Stimulated activated CD4-positive, alpha-beta T cell treated with anti-CD3 and anti-CD28 coated beads, Interleukin-12 subunit alpha, Interleukin-12 subunit beta, amount 100 ng/mL, for 4 hours (primary cell): Measurements from ENCODE around the gene DNAJB13.

Experiments
- DNase-seq: peaks from one replicate; pipeline ENCODE4 v3.0.0-alpha.2; 2020

Gene DNAJB13

GRCh38 chr11:73956876-73957653, 6.2 kb downstream of the DNAJB13 start:
- DNase-seq: no peak

- no peak for DNase-seq
Measured at GRCh38 chr11:73957654-73958361, 7.0 kb downstream of the DNAJB13 start.

GRCh38 chr11:73958521-73959141, 7.8 kb downstream of the DNAJB13 start:
- no peak for DNase-seq

- no peak for DNase-seq
Measured at GRCh38 chr11:73961321-73961720, 10.5 kb downstream of the DNAJB13 start.

GRCh38 chr11:73962101-73962705, 11.4 kb downstream of the DNAJB13 start:
- DNase-seq: no peak

- no peak for DNase-seq
Measured at GRCh38 chr11:73963861-73964260, 13.0 kb downstream of the DNAJB13 start.

- no peak for DNase-seq
Measured at GRCh38 chr11:73965076-73965763, 14.4 kb downstream of the DNAJB13 start.

- DNase-seq: no peak
Measured at GRCh38 chr11:73965764-73966121, 14.9 kb downstream of the DNAJB13 start.

- DNase-seq: no peak
Measured at GRCh38 chr11:73968356-73968966, 17.6 kb downstream of the DNAJB13 start.

GRCh38 chr11:73969091-73969490, 18.3 kb downstream of the DNAJB13 start:
- DNase-seq: no peak

- no peak for DNase-seq
Measured at GRCh38 chr11:73969991-73970800, 19.4 kb downstream of the DNAJB13 start.

- DNase-seq: no peak
Measured at GRCh38 chr11:73971175-73971719, 20.4 kb downstream of the DNAJB13 start.

- no peak for DNase-seq
Measured at GRCh38 chr11:73972187-73972586, 21.4 kb downstream of the DNAJB13 start.

- no peak for DNase-seq
Measured at GRCh38 chr11:73972620-73973449, 22.0 kb downstream of the DNAJB13 start.

- DNase-seq: no peak
Measured at GRCh38 chr11:73974604-73975478, 24.0 kb downstream of the DNAJB13 start.

- no peak for DNase-seq
Measured at GRCh38 chr11:73975479-73975757, 24.6 kb downstream of the DNAJB13 start.

GRCh38 chr11:73976451-73977151, 25.8 kb downstream of the DNAJB13 start:
- DNase-seq: no peak

- DNase-seq: no peak
Measured at GRCh38 chr11:73977856-73978519, 27.2 kb downstream of the DNAJB13 start.
